GM21515 (cell line): ENCODE data around the gene DDX56.
"Not testable (repeated sequence)": the region's sequence is repeated elsewhere in the genome, so short reads cannot be mapped to it uniquely, and the experiment has no call there.

Experiments
- ATAC-seq: cut with Tn5 transposase; IDR thresholded peaks from one replicate; pipeline ENCODE4 v1.9.1; 2021; ENCODE audit not compliant: unreplicated experiment

DDX56 gene

DNA sequence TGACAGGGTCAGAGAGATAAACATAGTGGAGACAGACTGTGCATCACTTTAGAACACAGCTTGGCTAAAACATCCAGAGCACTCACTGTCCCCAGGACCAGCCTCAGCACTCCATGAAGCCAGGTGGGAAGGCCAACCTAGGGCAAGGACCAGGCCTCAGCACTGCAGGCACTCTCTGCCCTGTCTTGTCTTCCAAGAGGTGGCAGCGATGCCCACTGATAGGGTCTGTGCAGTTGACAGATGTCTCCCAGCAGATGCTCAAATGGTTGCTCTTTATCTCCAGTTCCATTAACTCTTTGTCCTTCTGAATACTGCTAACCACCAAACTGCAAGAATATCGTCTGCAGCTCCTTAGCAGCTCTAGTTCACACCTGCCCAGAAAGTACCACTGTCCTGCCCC, 9.1 kb downstream of the DDX56 start:
- no peak for ATAC-seq

DNA sequence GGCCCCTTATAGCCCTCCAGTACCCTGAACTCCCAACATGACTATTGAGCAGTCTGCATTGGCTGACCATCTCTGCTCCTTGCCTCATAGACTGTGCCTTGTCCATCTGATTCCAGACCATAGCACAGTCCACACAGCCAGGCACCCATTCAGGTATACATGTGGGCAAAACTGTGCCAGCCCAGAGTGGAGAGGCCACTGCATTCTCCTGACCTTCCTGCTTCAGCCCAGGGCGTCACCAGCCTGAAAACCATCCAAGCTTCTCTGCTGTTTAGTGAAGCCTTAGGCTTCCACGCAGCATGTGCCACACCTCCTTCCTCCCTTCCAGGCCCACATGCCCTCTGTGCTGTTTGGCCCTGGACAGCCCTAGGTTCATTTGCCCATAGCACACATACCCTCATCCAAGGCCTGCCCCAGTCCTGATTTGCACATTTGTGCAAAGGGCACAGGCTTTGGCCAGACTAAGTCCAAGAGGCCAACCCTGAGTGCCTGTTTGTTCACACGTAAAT, 10.5 kb downstream of the DDX56 start:
- ATAC-seq = no peak

DNA sequence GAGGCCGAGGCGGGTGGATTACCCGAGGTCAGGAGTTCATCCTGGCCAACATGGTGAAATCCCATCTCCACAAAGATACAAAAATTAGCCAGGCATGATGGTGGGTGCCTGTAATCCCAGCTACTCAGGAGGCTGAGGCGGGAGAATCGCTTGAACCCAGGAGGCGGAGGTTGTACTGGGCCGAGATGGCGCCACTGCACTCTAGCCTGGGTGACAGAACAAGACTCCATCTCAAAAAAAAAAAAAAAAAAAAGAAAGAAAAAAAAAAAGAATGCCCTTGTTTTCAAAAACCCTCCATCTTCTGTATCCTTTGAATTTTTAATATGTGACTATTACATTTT, 11.1 kb downstream of the DDX56 start:
- not testable (repeated sequence) for ATAC-seq

DNA sequence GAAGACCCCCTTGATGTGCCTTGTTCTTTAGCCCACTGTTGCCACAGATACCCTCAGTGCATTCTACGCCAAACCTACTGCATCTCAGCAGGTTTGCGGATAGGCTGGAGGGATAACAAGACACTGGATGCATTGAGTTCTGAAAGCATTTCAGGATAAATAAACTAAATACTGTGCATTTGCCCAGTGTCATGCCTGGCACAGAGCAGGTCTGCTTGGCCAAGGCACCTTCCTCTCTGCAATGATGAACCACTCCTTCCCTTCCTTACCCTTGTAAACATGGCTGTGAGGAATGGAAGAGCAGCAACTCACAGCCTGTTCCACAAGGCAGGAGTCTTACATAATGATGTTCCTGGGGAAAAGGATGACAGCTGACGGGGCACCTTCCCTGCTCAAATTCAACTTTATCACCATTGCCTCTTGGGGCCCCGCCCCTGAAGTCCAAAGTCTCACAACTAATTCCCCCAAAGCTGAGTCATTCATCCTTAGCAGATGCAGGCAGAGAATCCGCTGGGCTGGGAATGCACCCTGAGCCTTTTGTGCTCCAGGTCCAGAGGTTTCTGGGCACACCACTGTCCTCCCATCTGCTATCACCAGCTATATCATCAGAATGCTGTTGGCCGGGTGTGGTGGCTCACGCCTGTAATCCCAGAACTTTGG, 11.6 kb downstream of the DDX56 start:
- no peak for ATAC-seq

DNA sequence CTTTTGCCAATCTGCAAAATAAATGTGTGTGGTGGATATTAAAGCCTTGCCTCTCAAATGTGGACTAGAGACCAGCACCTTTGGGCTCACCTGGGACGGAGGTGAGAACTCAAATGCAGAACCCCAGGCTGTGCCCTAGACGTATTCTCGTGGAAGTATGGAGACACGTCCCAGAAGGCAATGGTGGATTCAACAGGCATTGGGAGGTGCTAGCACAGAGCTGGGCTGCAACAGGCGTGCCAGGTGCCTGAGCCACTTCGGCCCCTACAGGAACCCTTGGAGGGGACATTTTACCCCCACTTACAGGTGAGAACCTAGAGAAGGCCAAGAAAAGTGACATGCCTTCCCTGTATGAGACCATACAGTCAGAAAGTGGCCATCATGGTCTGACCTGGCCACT, 12.2 kb downstream of the DDX56 start:
- no peak for ATAC-seq

DNA sequence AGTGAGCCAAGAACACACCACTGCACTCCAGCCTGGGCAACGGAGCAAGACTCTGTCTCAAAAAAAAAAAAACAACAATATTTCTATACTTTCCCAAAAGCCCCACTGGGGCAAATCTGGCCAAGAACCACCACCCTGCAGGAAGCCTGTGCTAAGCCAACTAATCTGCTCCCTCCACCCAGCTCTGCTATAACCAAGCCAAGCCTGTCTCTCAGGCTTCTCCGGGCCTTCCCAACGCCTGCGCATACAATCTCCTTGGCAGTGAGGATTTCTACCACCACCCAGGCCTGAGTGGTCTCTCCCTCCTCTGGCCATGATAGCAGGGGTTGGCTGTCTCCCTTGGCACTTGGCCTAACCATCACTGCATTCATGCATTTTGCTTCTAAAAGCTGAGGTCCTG, 14.2 kb downstream of the DDX56 start:
- ATAC-seq = no peak

DNA sequence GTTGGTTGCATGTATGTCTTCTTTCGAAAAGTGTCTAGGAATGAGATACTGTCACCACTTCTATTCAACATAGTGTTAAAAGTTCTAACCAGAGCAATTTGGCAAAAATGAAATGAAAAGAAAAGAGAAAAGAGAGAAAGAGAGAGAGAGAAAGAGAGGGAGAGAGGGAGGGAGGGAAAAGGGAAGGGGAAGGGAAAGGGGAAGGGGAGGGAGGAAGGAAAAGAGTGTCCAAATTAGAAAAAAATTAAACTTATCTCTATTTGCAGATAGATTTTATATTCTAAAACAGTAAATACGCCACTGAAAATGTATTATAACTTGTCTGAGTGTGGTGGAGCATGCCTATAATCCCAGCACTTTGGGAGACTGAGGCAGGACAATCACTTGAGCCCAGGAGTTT, 16.2 kb downstream of the DDX56 start:
- no peak for ATAC-seq

DNA sequence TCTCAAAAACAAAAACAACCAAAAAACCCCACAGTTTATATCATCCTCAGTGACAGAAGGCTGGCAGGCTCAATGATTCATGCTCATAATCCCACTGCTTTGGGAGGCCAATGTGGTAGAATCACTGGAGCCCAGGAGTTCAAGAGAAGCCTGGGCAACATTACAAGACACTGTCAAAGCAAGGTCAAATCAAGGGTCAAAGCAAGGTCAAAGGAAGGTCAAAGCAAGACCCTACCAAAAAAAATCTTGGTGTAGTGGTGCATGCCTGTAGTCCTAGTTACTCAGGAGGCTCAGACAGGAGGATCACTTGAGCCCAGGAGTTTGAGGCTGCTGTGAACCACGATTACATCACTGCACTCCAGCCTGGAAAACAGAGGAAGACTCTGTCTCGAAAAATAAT, 18.4 kb downstream of the DDX56 start:
- ATAC-seq = no peak

DNA sequence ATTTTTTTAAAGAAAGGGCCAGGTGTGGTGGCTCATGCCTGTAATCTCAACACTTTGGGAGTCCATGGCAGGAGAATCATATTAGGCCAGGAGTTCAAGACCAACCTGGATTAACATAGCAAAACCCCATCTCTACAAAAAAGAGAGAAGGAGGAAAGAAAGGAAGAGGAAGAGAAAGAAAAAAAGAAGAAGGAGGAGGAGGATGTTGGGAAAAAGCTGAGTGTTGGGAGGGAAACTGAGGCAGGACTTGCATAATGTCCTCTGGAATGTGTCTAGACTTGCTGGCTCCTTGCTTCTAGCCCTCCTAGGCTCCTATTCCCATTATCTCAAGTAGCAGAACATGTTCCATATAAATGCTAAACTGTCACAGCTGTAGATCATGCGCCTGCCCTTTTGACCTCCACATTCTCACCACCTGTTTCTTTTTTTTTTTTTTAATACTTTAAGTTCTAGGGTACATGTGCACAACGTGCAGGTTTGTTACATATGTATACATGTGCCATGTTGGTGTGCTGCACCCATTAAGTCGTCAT, 21.2 kb downstream of the DDX56 start:
- ATAC-seq = not testable (repeated sequence)

DNA sequence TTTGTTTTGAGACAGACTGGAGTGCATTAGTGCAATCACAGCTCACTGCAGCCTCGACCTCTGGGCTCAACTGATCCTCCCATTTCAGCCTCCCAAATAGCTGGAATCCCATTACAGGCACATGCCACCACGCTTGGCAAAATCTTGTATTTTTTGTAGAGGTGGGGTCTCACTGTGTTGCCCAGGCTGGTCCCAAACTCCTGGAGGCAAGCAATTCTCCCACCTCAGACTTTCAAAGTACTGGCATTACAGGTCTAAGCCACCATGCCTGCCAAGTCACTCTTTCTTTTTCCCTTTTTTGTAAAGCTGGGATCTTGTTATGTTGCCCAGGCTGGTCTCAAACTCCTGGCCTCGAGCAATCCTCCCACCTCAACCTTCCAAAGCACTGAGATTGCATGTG, 24.3 kb downstream of the DDX56 start:
- ATAC-seq = no peak

DNA sequence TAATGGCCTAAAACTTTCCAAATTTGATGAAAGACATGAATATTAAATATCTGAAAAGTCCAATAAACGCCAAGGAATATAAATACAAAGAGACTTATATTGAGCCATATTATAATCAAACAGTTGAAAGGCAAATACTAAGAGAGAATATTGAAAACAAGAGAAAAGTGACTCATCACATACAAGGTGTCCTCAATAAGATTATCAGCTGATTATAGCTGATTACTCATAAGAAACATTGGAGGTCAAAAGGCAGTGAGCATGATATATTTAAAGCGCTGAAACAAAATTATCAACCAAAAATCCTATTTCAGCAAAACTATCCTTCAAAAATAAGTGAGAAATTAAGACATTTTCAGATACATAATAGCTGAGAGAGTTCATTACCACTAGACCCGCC, 24.8 kb downstream of the DDX56 start:
- ATAC-seq = no peak

DNA sequence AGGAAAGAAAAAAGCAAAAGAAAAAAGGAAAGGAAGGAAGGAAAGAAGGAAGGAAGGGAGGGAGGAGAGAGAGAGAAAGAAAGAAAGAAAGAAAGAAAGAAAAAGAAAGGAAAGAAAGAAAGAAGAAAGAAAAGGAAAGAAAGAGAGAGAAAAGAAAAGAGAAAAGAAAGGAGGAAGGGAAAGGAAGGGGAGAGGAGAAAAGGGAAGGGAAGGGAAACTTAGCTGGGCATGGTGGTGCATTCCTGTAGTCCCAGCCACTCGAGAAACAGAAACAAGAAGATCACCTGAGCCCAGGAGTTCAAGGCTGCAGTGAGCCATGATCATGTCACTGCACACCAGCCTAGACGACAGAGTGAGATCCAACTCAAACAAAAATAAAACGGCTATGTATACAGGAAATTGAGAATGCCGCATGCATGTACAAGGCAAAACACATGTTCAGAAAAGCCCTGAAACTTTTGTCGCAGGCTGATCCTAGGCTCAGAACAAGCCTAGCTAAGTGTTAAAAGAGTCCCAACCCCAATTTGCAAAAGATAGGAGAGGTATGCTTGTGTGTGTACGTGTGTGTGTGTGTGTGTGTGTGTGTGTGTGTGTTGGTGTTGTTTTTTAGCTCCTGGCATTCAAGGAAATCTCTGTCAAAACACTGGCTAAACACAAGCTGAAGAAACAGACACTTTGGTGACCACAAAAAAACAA, 26.0 kb downstream of the DDX56 start:
- no peak for ATAC-seq

DNA sequence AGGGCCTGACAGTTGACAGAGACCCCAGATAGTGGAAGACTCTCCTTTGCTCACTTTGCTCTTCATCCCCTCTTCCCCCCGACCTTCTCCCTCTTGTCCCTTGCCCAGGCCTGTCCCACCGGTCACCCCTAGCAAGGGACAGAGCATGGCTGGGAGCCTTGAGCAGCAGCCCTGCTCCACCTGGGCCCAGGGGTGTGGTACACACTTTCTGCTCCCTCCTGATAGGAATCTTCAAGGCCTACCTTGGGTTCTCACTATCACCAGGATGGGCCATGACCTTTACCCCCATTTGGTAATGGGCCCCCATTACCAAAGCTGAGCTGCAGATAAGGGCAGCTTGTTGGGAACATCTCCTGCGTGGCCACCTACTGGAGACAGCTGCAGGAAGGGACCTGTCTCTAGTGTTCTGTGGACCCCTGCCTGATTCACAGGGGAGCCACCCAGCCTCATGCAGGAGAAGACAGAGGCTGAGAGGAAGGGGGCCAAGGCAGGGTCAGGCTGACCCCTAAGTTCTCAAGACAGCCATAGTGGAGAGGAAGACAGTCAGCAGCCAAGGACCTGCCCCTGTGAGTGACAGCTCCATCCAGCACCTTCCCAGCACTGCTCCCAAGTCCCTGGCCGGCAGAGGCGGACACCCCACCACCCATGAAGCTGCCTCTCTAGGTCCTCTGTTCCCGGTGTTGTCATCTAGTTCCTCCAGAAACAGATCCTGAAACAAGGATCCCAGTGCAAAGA, 31.7 kb downstream of the DDX56 start:
- ATAC-seq = no peak

DNA sequence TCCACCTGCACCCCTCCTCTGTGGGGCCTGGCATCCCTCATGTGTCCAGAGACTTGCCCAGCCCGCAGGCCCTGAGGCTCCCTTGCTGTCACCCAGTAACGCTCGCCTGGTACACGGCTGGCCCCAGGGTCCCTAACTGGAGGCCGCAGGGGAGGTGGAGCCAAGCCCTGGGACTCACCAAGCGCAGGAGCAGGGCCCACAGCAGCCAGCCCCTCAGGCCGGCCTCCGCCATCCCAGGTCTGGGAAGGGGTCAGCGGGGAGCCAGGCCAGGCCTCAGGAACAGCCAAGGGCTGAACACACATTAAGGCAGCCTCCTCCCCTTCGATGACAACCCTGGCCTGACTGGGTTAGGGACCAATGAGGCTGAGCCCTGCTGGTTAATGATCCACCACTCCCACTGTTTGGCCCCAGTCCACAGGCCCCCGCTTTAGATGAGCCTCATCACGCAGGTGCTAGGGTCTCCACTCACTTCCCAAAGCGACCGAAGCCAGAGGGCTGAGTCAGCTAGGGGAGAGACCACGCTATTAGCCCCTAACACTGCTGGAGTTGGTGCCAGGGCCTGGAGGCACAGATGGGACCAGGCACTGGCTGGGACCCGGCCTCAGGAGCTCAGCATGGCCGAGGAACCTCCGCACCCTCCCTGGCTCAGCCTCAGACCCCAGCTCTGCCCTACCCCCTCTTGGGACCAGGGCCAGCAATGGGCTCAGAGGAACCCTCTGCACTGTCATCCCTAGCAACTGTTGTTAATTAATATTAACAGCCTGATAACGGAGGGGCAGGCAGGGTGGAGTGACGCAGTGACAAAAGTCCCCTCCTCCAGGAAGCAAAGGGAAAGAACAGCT, 32.5 kb downstream of the DDX56 start, which contains the start of gene NPC1L1:
Gene NPC1L1, minus strand, starts transcription at position 303 of the 842 bp plus-strand sequence. Its CDS starts 71 bp downstream, at position 232.
- no peak for ATAC-seq

DNA sequence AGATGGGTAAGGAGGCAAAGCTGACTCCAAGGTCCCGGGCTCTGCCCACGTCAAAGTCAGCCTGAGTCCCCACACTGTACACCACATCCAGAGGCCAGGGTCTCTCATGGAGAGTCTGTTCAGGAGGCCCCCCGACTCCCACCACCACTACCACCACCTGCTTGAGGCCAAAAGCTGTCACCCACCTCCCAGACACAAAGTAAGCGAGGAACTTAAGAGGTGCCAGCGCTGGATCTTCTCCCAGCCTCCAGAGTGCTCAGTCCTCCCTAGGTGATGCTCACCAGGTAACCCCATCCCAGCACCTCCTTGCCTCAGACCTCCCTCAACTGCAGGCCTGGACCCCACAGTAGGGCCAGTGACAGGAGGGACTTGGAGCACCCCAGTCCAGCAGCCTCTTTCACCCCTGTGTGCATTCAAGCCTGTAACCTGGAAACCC, 33.1 kb downstream of the DDX56 start:
- ATAC-seq = no peak

DNA sequence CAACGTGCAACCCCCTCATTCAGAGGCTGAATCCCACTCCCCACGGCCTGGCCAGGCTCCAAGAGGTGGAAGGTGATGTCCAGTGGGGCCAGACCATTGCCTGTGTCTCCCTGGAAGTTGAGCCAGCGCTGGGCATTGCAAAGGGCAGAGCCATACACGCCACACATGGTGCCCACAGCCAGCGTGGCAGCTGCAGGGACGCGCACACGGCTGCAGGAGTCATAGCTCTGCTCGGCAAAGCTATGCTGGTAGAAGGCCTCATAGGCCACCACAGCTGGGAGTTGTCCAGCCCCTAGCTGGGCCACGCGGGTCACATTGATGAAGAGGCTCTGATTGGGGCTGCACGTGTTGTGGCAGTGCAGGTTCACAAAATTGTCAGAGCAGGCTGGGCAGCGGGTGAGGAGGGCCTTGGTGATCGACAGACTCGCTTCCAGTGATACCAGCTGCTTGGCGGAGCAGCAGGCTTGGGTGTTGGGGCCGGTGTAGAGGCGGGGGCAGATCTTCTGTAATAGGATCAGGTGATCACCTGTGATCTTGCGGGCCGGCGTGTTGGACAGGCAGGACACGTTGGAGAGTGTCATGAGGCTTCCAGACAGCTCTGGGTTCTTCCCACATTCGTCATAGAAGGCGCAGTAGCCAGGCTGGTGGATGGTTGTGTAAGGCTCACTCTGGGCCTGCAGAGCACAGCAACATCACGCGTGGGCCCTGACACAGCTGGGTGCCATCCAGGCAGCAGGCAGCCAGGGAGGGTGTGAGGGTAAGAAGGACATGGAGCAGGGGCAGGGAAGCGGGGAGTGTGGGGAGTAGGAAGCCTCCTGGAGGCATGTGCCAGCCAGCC, 33.8 kb downstream of the DDX56 start:
- no peak for ATAC-seq

DNA sequence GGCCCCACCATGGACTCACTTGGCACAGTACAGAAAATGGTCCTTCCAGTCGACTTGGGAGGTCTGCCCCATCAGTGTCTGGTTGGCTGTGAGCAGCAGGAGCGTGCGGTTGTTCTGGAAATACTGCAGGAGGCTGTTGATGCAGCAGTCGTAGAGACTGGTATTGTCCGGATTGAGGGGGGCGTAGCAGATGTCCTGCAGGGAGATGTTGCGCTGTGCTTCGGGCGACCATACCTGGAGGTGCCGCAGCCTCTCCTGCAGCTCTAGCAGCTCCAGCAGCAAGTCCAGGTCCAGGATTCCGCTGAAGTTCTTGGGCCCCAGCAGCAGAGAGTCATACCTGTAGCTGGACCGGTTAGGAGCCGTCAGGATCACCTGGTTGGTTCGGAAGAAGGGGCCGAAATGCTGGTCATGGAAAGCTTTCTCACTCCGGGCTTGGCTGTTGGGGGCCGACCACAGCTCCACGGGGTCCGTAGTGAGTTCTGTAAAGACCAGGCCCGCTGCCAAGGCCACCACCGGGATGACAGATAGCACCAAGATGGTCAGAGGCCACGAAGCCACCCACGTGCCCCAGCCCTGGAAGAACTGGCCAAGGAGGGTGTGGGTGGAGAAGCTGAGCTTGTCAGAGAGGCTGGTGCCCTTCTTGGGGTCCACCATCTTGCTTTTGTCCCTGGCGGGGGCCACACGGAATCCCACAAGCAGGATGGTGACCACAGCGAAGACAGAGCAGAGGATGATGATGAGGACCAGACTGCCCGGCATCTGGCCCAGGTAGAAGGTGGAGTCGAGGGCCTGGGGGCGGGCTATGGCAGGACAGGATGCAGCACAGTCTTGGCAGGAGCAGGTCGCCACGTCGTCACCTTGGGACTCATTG, 34.7 kb downstream of the DDX56 start:
- ATAC-seq = no peak

DNA sequence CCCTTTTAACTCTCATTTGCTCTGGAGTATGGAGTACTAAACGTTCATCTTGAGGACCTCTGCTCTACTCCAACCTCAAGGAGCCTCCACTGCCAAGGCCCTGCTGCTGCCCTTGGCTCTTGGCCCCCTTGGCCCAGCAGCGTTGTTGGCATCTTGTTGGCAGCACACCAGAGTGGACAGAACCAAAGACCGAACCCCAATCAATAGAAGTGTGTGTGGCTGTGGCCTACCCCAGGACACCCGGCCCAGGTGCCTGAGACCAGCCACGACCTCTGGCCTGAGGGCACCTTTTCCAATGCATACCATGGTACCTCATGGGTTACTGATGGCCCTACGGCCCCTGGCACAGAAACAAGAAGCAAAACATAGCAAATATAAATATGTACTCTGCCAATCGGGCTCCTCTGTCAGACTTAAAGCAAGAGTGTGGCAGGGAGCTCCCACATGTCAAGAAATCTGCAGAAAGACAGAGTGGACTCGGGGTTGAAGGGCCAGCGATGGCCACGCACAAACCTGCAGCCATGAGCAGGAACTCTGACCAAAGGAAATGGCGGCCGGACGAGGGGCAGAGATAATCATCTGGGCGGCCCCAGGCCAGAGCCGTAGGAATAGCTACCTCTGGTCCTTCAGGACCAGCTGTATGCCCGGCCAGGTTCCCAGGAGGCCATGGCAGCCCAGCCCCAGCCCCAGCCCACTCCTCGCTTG, 35.5 kb downstream of the DDX56 start:
- no peak for ATAC-seq
